Osteocyte (in vitro differentiated cells): ENCODE measurements around the gene LARGE1. TPM values are rescaled to one million over a fixed set of nuclear protein-coding genes. Genes with fewer than 3 reads are reported as not detected.

Source experiments
- DNase-seq: peaks from one replicate; pipeline ENCODE4 v3.0.0; 2021; ENCODE audit warnings: mixed read lengths; ENCODE audit not compliant: unreplicated experiment; ENCODE audit errors: extremely low spot score
- H3K27ac Mint-ChIP-seq: one replicate; pipeline ENCODE4 v1.8.0; 2021; ENCODE audit warnings: mild to moderate bottlenecking, mixed read lengths; ENCODE audit not compliant: unreplicated experiment
- H3K27me3 Mint-ChIP-seq: one replicate; pipeline ENCODE4 v1.8.0; 2021; ENCODE audit warnings: mixed read lengths; ENCODE audit not compliant: unreplicated experiment
- H3K36me3 Mint-ChIP-seq: one replicate; pipeline ENCODE4 v1.8.0; 2021; ENCODE audit warnings: mixed read lengths; ENCODE audit not compliant: unreplicated experiment
- H3K4me1 Mint-ChIP-seq: one replicate; pipeline ENCODE4 v1.8.0; 2021; ENCODE audit warnings: mixed read lengths; ENCODE audit not compliant: unreplicated experiment
- H3K4me3 Mint-ChIP-seq: one replicate; pipeline ENCODE4 v1.8.0; 2021; ENCODE audit warnings: mild to moderate bottlenecking, moderate library complexity, mixed read lengths; ENCODE audit not compliant: unreplicated experiment
- H3K9me3 Mint-ChIP-seq: one replicate; pipeline ENCODE4 v1.8.0; 2021; ENCODE audit warnings: mixed read lengths; ENCODE audit not compliant: unreplicated experiment
- total RNA-seq: library from RNA; stranded (reverse); gene quantifications from 2 replicates; pipeline ENCODE4 v1.2.1, GENCODE V29; 2021
- TF ChIP-seq, protein P1 (sequence below): fragments of 200-600 bp; sonication (generic); IDR thresholded peaks from 2 replicates; pipeline ENCODE4 v1.5.0; 2021; ENCODE audit warnings: antibody characterized with exemption, mild to moderate bottlenecking, moderate library complexity

LARGE1 gene
- total RNA-seq, 1 donor from 2014 or later, result 17.6 TPM

DNA sequence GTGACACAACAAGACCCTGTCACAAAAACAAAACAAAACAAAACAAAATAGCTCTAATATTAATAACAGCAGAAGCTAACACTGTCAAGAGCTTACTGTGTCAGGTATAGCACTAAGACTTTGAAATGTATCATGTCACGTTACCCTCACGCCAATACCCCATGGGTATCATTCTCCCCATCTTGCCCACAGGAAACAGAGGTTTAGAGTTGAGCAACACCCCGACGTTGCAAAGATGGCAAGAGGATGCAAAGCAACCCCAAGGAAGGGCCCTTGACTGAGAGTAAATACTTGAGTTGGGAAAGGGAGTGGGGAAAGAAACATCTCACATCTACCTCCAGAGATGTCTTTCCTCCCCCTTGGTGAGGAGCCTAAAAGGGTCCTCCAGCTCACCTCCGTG is 366.8 kb downstream of the LARGE1 start:
- no peaks in the 10 kb centered on the region for H3K27me3 Mint-ChIP-seq
- no peak overlapping the region for H3K4me3 Mint-ChIP-seq
- no peaks in the 10 kb centered on the region for H3K4me1 Mint-ChIP-seq
- no peak overlapping the region for H3K27ac Mint-ChIP-seq
- no peak for DNase-seq
- TF ChIP-seq, protein P1, sequence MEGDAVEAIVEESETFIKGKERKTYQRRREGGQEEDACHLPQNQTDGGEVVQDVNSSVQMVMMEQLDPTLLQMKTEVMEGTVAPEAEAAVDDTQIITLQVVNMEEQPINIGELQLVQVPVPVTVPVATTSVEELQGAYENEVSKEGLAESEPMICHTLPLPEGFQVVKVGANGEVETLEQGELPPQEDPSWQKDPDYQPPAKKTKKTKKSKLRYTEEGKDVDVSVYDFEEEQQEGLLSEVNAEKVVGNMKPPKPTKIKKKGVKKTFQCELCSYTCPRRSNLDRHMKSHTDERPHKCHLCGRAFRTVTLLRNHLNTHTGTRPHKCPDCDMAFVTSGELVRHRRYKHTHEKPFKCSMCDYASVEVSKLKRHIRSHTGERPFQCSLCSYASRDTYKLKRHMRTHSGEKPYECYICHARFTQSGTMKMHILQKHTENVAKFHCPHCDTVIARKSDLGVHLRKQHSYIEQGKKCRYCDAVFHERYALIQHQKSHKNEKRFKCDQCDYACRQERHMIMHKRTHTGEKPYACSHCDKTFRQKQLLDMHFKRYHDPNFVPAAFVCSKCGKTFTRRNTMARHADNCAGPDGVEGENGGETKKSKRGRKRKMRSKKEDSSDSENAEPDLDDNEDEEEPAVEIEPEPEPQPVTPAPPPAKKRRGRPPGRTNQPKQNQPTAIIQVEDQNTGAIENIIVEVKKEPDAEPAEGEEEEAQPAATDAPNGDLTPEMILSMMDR, result no peak
- H3K9me3 Mint-ChIP-seq, result no peaks in the 10 kb centered on the region
- no peaks in the 10 kb centered on the region for H3K36me3 Mint-ChIP-seq

DNA sequence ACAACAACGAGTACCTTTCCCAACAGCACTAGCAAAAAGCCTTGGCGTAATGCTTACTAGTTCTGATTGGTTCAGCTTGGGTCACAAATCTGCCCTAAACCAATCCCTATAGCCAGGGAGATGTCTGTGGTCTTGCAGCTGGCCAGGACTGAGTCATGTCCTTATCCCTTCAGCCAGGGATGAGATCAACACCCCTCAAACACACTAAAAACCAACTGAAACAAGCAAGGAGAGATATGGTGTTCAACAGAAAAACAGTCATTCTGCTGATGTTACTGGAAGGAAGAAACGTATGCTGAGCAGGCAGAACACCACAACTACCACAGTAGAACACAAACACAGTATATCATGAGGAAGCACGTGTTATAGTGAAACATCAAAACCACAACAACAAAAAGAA is 375.6 kb downstream of the LARGE1 start:
- Mint-ChIP-seq H3K4me1 (peaks cover 5% of the 10 kb centered on the region), H3K36me3 (no peaks in the 10 kb centered on the region), H3K9me3 (no peaks in the 10 kb centered on the region), H3K27ac (no peak overlapping the region), H3K27me3 (no peaks in the 10 kb centered on the region), H3K4me3 (no peak overlapping the region)
- DNase-seq, result no peak
- TF ChIP-seq, protein P1, result no peak

DNA sequence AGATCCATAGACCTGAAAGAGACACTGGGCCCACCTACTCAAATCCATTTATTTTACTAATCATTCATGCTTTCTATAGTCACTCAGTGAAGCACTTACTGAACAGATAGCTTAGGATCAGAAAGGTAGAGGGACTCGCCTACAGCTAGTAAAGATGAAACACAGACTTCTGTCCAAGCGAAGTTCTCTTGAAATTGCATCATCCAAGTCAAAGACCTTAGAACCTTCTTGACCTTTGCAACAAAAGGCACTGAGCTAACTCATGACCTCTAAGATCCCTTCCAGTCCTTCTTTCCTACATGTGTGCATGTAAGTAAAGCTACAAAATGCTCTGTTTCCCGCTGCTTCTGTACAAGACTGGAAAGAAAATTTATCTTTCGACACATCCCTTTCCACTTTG is 377.6 kb downstream of the LARGE1 start:
- H3K36me3 Mint-ChIP-seq, result no peaks in the 10 kb centered on the region
- H3K27me3 Mint-ChIP-seq, result no peaks in the 10 kb centered on the region
- TF ChIP-seq, protein P1, result no peak
- peaks cover 5% of the 10 kb centered on the region for H3K4me1 Mint-ChIP-seq
- H3K4me3 Mint-ChIP-seq, result no peak overlapping the region
- no peaks in the 10 kb centered on the region for H3K9me3 Mint-ChIP-seq
- DNase-seq, result no peak
- H3K27ac Mint-ChIP-seq, result no peak overlapping the region

DNA sequence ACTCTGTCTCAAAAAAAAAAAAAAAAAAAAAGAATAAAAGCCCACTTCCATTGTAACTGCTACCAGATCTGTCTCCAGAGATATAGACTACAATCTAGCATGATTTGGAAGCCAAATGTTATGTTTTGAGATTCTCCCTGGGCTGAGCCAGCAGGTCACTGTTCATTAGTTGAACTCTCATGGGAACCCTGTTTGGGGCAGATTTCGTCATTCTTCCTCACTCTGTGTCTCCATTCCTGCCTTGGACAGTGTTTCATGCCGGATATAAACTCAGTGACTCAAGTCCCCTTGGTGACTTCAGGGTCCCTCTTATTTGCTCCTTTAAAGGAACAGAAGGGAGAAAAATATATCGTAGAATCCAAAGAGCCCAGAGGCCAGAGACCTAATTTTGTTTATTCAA is 378.1 kb downstream of the LARGE1 start:
- Mint-ChIP-seq H3K27me3 (no peaks in the 10 kb centered on the region), H3K36me3 (no peaks in the 10 kb centered on the region), H3K4me3 (no peak overlapping the region), H3K4me1 (peaks cover 5% of the 10 kb centered on the region), H3K27ac (no peak overlapping the region), H3K9me3 (no peaks in the 10 kb centered on the region)
- TF ChIP-seq, protein P1, result no peak
- no peak for DNase-seq

DNA sequence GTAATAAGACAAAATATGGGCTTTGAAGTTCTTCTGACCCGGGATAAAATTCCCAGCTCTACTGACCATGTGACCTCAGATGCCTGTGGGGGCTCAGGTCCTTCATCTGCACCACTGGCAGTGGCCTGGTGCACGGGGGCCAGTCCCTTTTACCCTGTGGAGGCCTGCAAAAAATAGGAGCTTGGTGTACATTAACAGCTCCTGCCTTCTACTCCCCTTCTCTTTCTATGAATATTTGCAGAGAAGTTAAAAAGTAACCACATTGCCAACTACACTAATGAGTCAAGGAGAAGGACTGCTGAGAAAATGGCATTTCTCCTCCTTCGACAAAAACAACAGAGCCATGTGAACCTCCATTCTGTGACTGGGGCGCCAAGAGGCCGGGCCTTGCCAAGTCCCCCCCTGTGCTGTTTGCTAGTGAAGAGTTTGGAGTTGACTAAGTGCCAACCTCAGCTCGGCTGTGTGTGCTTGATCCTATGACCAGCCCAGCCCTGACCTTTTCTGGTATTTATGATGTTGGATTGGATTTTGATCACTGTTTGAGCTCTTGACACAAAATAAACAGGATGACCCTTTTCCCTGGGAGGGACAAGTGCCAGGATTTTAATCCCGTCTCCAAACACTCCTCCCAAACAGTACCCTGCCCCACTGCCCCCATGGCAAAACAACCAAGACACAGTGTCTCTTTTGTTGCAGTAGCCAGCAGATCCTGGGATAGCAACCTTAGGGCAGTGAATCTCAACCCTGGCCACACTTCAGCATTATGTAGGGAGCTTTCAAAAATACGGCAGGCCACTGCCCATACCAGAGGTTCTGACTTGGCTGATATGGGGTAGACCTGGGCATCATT is 380.1 kb downstream of the LARGE1 start:
- no peak overlapping the region for H3K4me3 Mint-ChIP-seq
- TF ChIP-seq, protein P1, result no peak
- H3K4me1 Mint-ChIP-seq, result peaks cover 5% of the 10 kb centered on the region
- no peaks in the 10 kb centered on the region for H3K27me3 Mint-ChIP-seq
- no peak overlapping the region for H3K27ac Mint-ChIP-seq
- H3K9me3 Mint-ChIP-seq, result no peaks in the 10 kb centered on the region
- no peak for DNase-seq
- no peaks in the 10 kb centered on the region for H3K36me3 Mint-ChIP-seq
